GM12878 (cell line): ENCODE results near the gene OTUB1. TPM values are rescaled to one million over a fixed set of nuclear protein-coding genes. Genes with fewer than 3 reads are reported as not detected.

Source experiments
- ASH2L ChIP-seq: fragments of 300-600, 200-600 bp; sonication (generic); IDR thresholded peaks from 2 replicates; pipeline ENCODE4 v1.6.1; 2017; ENCODE audit warnings: low read depth, mild to moderate bottlenecking, borderline replicate concordance
- CREB1 ChIP-seq: IDR thresholded peaks from 2 replicates; pipeline ENCODE4 v1.6.1; 2012; ENCODE audit warnings: low read depth, mild to moderate bottlenecking, inconsistent platforms
- E4F1 ChIP-seq: fragments of 450-650 bp; IDR thresholded peaks from 2 replicates; pipeline ENCODE4 v1.6.1; 2018; ENCODE audit warnings: borderline replicate concordance, mild to moderate bottlenecking; ENCODE audit not compliant: partially characterized antibody
- EGR1 ChIP-seq, 2 experiments: IDR thresholded peaks; 1 replicate in 1 of 2; 2 replicates in 1 of 2; pipeline ENCODE4 v1.6.1; 2011 to 2012; ENCODE audit warnings: low read depth in 2 of 2, low read length in 2 of 2, borderline replicate concordance in 1 of 2, mild to moderate bottlenecking in 1 of 2, moderate library complexity in 1 of 2
- GABPA ChIP-seq: IDR thresholded peaks from 2 replicates; pipeline ENCODE4 v1.6.1; 2014; ENCODE audit warnings: antibody characterized with exemption, low read depth, mild to moderate bottlenecking, inconsistent platforms
- HDAC6 ChIP-seq: fragments of 200-600 bp; sonication (generic); IDR thresholded peaks from one replicate; pipeline ENCODE4 v1.8.0; 2017; ENCODE audit warnings: antibody characterized with exemption; ENCODE audit not compliant: unreplicated experiment
- LARP7 ChIP-seq: fragments of 450-650 bp; IDR thresholded peaks from 2 replicates; pipeline ENCODE4 v1.6.1; 2017; ENCODE audit warnings: mild to moderate bottlenecking
- NBN ChIP-seq: fragments of 450-650 bp; IDR thresholded peaks from 2 replicates; pipeline ENCODE4 v1.6.1; 2016
- POLR2AphosphoS2 ChIP-seq: IDR thresholded peaks from 2 replicates; pipeline ENCODE4 v1.6.1; 2011; ENCODE audit warnings: low read depth, mild to moderate bottlenecking, low read length, improper control_type of control experiment, moderate library complexity
- RAD21 ChIP-seq: IDR thresholded peaks from 2 replicates; pipeline ENCODE4 v1.6.1; 2011; ENCODE audit warnings: mild to moderate bottlenecking, low read depth, low read length, moderate library complexity; ENCODE audit not compliant: insufficient read depth
- SMAD5 ChIP-seq: IDR thresholded peaks from 2 replicates; pipeline ENCODE4 v1.6.1; 2016; ENCODE audit warnings: antibody characterized with exemption, low read depth
- SRF ChIP-seq, 2 experiments: IDR thresholded peaks; 2 replicates each; pipeline ENCODE4 v1.6.1; 2011; ENCODE audit warnings: low read depth in 2 of 2, low read length in 2 of 2, mild to moderate bottlenecking in 1 of 2, moderate library complexity in 1 of 2
- STAT3 ChIP-seq: IDR thresholded peaks from 2 replicates; pipeline ENCODE4 v1.6.1; 2011; ENCODE audit warnings: low read depth, low read length, improper control_type of control experiment
- USF1 ChIP-seq: IDR thresholded peaks from 2 replicates; pipeline ENCODE4 v1.6.1; 2011; ENCODE audit warnings: borderline replicate concordance, low read depth, mild to moderate bottlenecking, moderate library complexity, mixed read lengths, low read length; ENCODE audit not compliant: insufficient read depth; ENCODE audit errors: extremely low read length
- ZBTB40 ChIP-seq: fragments of 450-650 bp; IDR thresholded peaks from 2 replicates; pipeline ENCODE4 v1.6.1; 2016; ENCODE audit warnings: mild to moderate bottlenecking, moderate library complexity, borderline replicate concordance
- ZNF687 ChIP-seq: fragments of 450-650 bp; IDR thresholded peaks from 2 replicates; pipeline ENCODE4 v1.6.1; 2017; ENCODE audit warnings: mild to moderate bottlenecking, moderate library complexity
- polyA plus RNA-seq, 11 experiments: library from polyadenylated mRNA; depleted of rRNA in 4 of 11; unstranded in 6 of 11; stranded (reverse) in 5 of 11; fragments of >200 nt; fragmentation: Nextera tagmentation in 4 of 11; fragmentation: Illumina TruSeq in 1 of 11; extraction: Ambion mirVana in 4 of 11; extraction: Trizol in 1 of 11; gene quantifications; 1 replicate in 1 of 11; 2 replicates in 10 of 11; pipeline versions ENCODE4 v1.2.1 to v1.2.3, GENCODE V29; 2011 to 2016; ENCODE audit warnings: inconsistent platforms in 2 of 11, missing spikeins in 2 of 11, low read depth in 1 of 11
- total RNA-seq, 4 experiments: library from RNA; depleted of rRNA in 3 of 4; stranded (reverse); fragments of >200 nt in 3 of 4; fragmentation: Illumina TruSeq in 1 of 4; extraction: Trizol in 1 of 4; gene quantifications; 2 replicates each; pipeline versions ENCODE4 v1.2.1 to v1.2.3, GENCODE V29; 2013 to 2021

OTUB1 gene
- total and polyA plus RNA-seq, 10 of the 15 experiments (the other 5 are each of a cell fraction or from before 2014, with no cell fraction given), result 49.6 to 225 (median 131) TPM

GRCh38 chr11:63986156-63986931 lies at the start of gene OTUB1 (continued):
- TF ChIP-seq LARP7, result peak; percentile 94
- TF ChIP-seq ZNF687, result peak; percentile 67
- TF ChIP-seq EGR1 (IDR thresholded peaks at IDR 0.05; ENCODE audit: borderline replicate concordance in 1 of 2, low read depth in 2 of 2, low read length in 2 of 2), result peak in 1 of 2 experiments; percentile 25; a peak in 1 of 3 replicates
- peak; percentile 61; the same call in 1 of the 2 replicates for TF ChIP-seq SMAD5
- TF ChIP-seq ASH2L, result 0 out of 2 replicates have a peak, but pooled peaks have one; percentile 63
- TF ChIP-seq POLR2AphosphoS2, result 0 out of 2 replicates have a peak, but pooled peaks have one; percentile 48
- TF ChIP-seq STAT3, result no peak
- 0 out of 2 replicates have a peak, but pooled peaks have one; percentile 59 for TF ChIP-seq NBN
- peak; percentile 41 for TF ChIP-seq HDAC6
- peak; percentile 89 for TF ChIP-seq ZBTB40
- TF ChIP-seq SRF (IDR thresholded peaks at IDR 0.05; ENCODE audit: low read depth in 2 of 2, low read length in 2 of 2), result peak in 1 of 2 experiments; percentile 54; a peak in 2 of 4 replicates
- no peak for TF ChIP-seq USF1
- TF ChIP-seq GABPA, result peak; percentile 89
- TF ChIP-seq CREB1, result peak; percentile 59; the same call in 1 of the 2 replicates
- TF ChIP-seq RAD21, result no peak
- TF ChIP-seq E4F1, result peak; percentile 87
